ENCODE results near the gene TIMP4.

TIMP4 gene

GRCh38 chr3:12114251-12114650, 44.5 kb downstream of the TIMP4 start:
- in situ Hi-C loops (cut with HindIII; ENCODE audit: low sequenced_read_pairs) = no loop called here

GRCh38 chr3:12107071-12107713, 51.5 kb downstream of the TIMP4 start:
- in situ Hi-C loops (cut with HindIII; ENCODE audit: low sequenced_read_pairs) = no loop called here

Data from endothelial cell of hepatic sinusoid (primary cell).